ENCODE data around the gene MCTP1. TPM values are rescaled to one million over a fixed set of nuclear protein-coding genes. Genes with fewer than 3 reads are reported as not detected.

MCTP1 gene
- total and polyA plus RNA-seq, 9 of the 15 experiments (the other 6 are each of a cell fraction or from before 2014, with no cell fraction given): 0.04 to 0.93 (median 0.06) TPM; not detected in 4

GRCh38 chr5:94810281-94810680 lies 474.6 kb downstream of the MCTP1 start:
- ChIA-PET CTCF (ENCODE audit: low intra/inter-chr PET ratio) (no interaction called here), POLR2A (interaction anchor here (0.6 kb wide), 1 partner anchor 51 kb away, joined by 3 read pairs; no protein-coding TSS in a partner anchor)
- BruUV-seq (replicated peaks): no TSS peak
- TF ChIP-seq PBX2 (CRISPR knock-in tag; IDR thresholded peaks at IDR 0.05; ENCODE audit: low read depth): no peak
- no peak for TF ChIP-seq PBX2 (tag; conservative IDR thresholded peaks at IDR 0.05; ENCODE audit: low read depth)
- no peak for TF ChIP-seq HNRNPLL (IDR thresholded peaks at IDR 0.05; ENCODE audit: low read depth, low read length, poor library complexity, severe bottlenecking)
- no peak for TF ChIP-seq ESRRB (CRISPR knock-in tag; IDR thresholded peaks at IDR 0.05; ENCODE audit: borderline replicate concordance)
- no peak for TF ChIP-seq PHF8 (IDR thresholded peaks at IDR 0.05; ENCODE audit: borderline replicate concordance, low read length)
- TF ChIP-seq KAT8 (IDR thresholded peaks at IDR 0.05; ENCODE audit: low read depth): no peak
- no peak for TF ChIP-seq BCL6 (CRISPR knock-in tag; IDR thresholded peaks at IDR 0.05)
- TF ChIP-seq SOX6 (IDR thresholded peaks at IDR 0.05): no peak
- TF ChIP-seq RERE (CRISPR knock-in tag; IDR thresholded peaks at IDR 0.05; ENCODE audit: borderline replicate concordance): no peak
- no peak for TF ChIP-seq ATF6 (CRISPR knock-in tag; IDR thresholded peaks at IDR 0.05)
- no peak for TF ChIP-seq USF2 (CRISPR knock-in tag; IDR thresholded peaks at IDR 0.05)

More at GRCh38 chr5:94810281-94810680, 474.6 kb downstream of the MCTP1 start:
- no peak overlapping the region for H3K9ac ChIP-seq (ENCODE audit: insufficient read depth in 1 of 2, low read depth in 2 of 2, low read length in 2 of 2)
- H4K20me1 ChIP-seq (replicated peaks; ENCODE audit: control insufficient read depth, insufficient read depth, low read length): no peaks in the 10 kb centered on the region
- H3K79me2 ChIP-seq (ENCODE audit: control insufficient read depth, insufficient read depth, low read length): no peaks in the 10 kb centered on the region
- H3K4me1 ChIP-seq (replicated peaks in 1 of 2; ENCODE audit: control insufficient read depth in 2 of 2, insufficient read depth in 2 of 2, low read length in 2 of 2): no peaks in the 10 kb centered on the region
- intact Hi-C loops (cut with micrococcal nuclease) (no loop called here), in situ Hi-C loops (cut with MboI) (no loop called here)
- no peaks in the 10 kb centered on the region for H3K9me1 ChIP-seq (ENCODE audit: control insufficient read depth, insufficient read depth, low read length)
- H3K27me3 ChIP-seq (ENCODE audit: control insufficient read depth in 2 of 2, insufficient read depth in 2 of 2, low read length in 2 of 2): no peaks in the 10 kb centered on the region
- H2AFZ ChIP-seq (ENCODE audit: low read depth, low read length): no peak overlapping the region
- no peaks in the 10 kb centered on the region for H3K9me3 ChIP-seq (replicated peaks; ENCODE audit: control insufficient read depth, insufficient read depth, low read depth, low read length)
- no peak overlapping the region for H3K27ac ChIP-seq (ENCODE audit: extremely low read depth, low read depth, low read length)
- H3K36me3 ChIP-seq (ENCODE audit: control insufficient read depth, insufficient read depth, low read length): no peaks in the 10 kb centered on the region
- no peak for ATAC-seq
- no peak overlapping the region for H3K4me3 ChIP-seq
- no peak for FAIRE-seq
- no peak for DNase-seq (ENCODE audit: extremely low read depth in 1 of 4, low spot score in 3 of 4)
- H3K4me2 ChIP-seq (ENCODE audit: insufficient read depth, low read length): no peak overlapping the region
